ENCODE measurements around the gene COQ8B. TPM values are rescaled to one million over a fixed set of nuclear protein-coding genes. Genes with fewer than 3 reads are reported as not detected.
"Not testable (repeated sequence)": the region's sequence is repeated elsewhere in the genome, so short reads cannot be mapped to it uniquely, and the experiment has no call there.

COQ8B gene
- total RNA-seq, 1 donor from 2014 or later, result 20.9 TPM

DNA sequence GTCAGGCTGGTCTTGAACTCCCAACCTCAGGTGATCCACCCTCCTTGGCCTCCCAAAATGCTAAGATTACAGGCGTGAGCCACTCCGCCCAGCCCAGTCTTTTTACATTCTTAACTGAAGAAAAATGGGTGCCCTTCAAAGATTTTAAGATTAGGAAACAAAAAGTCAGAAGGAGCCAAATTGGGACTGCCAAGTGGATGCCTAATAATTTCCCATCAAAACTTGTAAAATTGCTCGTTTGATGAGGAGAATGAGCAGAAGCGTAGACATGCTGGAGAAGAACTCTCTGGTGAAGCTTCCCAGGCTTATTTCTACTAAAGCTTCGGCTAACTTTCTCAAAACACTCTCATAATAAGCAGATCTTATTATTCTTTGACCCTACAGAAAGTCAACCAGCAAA, 57.6 kb downstream of the COQ8B start:
- TF ChIP-seq, protein P1, sequence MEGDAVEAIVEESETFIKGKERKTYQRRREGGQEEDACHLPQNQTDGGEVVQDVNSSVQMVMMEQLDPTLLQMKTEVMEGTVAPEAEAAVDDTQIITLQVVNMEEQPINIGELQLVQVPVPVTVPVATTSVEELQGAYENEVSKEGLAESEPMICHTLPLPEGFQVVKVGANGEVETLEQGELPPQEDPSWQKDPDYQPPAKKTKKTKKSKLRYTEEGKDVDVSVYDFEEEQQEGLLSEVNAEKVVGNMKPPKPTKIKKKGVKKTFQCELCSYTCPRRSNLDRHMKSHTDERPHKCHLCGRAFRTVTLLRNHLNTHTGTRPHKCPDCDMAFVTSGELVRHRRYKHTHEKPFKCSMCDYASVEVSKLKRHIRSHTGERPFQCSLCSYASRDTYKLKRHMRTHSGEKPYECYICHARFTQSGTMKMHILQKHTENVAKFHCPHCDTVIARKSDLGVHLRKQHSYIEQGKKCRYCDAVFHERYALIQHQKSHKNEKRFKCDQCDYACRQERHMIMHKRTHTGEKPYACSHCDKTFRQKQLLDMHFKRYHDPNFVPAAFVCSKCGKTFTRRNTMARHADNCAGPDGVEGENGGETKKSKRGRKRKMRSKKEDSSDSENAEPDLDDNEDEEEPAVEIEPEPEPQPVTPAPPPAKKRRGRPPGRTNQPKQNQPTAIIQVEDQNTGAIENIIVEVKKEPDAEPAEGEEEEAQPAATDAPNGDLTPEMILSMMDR (conservative IDR thresholded peaks at IDR 0.05; ENCODE audit: low read depth, low read length), result no peak
- H3K4me3 ChIP-seq (ENCODE audit: low read depth, low read length), result no peak overlapping the region
- no peak for DNase-seq (ENCODE audit: low read depth)

DNA sequence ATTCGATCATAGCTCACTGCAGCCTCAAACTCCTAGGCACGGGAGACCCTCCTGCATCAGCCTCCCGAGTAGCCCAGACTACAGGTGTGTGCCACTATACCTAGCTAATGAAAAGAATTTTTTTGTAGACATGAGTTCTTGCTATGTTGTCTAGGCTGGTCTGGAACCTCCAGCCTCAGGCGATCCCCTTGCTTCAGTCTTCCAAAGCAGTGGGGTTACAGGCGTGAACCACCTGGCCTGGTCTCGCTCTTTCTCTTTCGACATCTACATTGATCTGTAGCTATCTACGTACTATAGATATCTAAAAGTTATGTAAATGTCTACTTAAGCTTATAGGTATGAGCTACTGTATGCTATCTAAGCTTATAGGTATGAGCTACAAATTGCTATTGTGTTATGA, 58.7 kb downstream of the COQ8B start:
- TF ChIP-seq, protein P1 (conservative IDR thresholded peaks at IDR 0.05; ENCODE audit: low read depth, low read length), result no peak
- DNase-seq (ENCODE audit: low read depth), result no peak
- no peak overlapping the region for H3K4me3 ChIP-seq (ENCODE audit: low read depth, low read length)

GRCh38 chr19:40655684-40656083, 61.0 kb downstream of the COQ8B start:
- DNase-seq (ENCODE audit: low read depth); H3K4me3 ChIP-seq (ENCODE audit: low read depth, low read length): not testable (repeated sequence)

- DNase-seq (ENCODE audit: low read depth); H3K4me3 ChIP-seq (ENCODE audit: low read depth, low read length): not testable (repeated sequence)
Observed at GRCh38 chr19:40652303-40652702, 64.4 kb downstream of the COQ8B start.

DNA sequence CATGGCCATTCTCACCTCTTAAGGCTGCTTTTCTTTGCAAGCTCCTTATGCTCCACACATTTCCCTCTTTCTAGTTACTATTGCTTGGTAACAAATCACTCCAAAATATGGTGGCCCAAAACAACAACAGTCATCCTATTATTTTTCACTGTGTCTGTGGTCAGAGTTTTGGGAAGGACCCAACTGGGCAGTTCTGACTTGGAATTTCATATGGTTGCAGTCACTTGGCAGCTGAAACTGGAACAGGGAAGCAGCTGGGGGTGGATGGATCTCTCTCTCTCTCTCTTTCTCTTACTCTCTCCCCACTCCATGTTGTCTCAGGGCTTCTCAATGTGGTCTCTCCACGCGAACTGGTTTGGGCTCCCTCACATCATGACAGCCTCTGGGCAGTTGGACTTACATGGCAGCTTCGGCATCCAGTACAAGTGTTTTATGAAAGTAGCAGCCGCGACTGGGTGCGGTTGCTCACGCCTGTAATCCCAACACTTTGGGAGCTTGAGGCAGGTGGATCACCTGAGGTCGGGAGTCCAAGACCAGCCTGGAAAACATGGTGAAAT, 65.9 kb downstream of the COQ8B start:
- DNase-seq (ENCODE audit: low read depth), result no peak
- TF ChIP-seq, protein P1 (conservative IDR thresholded peaks at IDR 0.05; ENCODE audit: low read depth, low read length), result no peak
- no peak overlapping the region for H3K4me3 ChIP-seq (ENCODE audit: low read depth, low read length)

DNA sequence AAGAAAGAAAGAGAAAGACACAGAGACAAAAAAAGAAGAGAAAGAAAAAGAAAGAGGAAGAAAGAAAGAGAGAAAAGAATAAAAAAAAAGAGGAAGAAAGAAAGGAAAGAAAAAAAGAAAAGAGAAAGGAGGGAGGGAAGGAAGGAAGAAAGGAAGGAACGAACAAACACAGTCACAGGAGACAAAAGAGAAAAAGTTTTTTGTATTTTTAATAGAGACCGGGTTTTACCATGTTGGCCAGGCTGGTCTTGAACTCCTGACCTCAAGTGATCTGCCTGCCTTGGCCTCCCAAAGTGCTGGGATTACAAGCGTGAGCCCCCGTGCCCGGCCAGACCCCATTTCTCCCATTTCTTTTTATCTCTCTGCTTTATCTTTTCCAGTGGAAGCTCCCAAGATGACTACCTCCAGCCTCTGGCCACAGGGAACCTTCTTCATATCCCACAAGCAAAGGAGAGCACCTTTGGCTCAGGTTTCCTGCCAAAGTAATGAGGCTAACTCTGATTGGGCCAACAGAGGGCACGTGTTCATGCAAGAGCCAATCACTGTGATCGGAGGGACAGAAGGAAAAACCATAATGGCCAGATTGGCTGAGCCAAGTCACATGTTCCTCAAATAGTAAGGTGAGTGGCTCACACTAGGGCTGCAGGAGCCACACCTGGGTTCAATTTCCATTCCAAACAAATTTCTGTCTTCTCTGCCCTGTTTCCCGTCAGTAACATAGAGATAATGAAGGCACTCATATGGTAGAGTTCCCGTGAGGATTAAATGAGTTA, 66.6 kb downstream of the COQ8B start:
- H3K4me3 ChIP-seq (ENCODE audit: low read depth, low read length); DNase-seq (ENCODE audit: low read depth): not testable (repeated sequence)

DNA sequence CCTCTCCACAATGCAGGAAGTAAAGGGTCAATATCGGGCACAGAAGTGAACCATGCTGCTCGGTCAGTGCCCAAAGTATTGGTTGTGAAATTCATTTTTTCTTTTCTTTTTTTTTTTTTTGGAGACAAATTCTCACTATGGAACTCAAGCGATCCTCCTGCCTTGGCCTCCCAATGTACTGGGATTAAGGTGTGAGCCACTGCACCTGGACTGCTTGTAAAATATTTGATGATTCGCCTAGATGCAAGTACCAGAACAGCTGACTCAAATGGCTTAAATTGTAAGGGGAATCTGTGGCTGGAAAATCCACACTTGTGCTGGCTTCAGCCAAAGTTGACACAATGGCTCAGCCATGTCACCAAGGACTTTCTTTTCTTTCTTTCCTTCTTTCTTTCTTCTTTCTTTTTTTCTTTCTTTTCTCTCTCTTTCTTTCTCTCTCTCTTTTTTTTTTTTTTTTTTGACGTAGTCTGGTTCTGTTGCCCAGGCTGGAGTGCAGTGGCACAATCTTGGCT, 69.9 kb downstream of the COQ8B start:
- TF ChIP-seq, protein P1 (conservative IDR thresholded peaks at IDR 0.05; ENCODE audit: low read depth, low read length), result no peak

GRCh38 chr19:40642757-40643305, 73.9 kb downstream of the COQ8B start:
- TF ChIP-seq, protein P1 (conservative IDR thresholded peaks at IDR 0.05; ENCODE audit: low read depth, low read length), result no peak

More for the DNA sequence above, 69.9 kb downstream of the COQ8B start:
- peak; percentile 1 for DNase-seq (ENCODE audit: low read depth)
- no peak overlapping the region for H3K4me3 ChIP-seq (ENCODE audit: low read depth, low read length)

More at GRCh38 chr19:40642757-40643305, 73.9 kb downstream of the COQ8B start:
- DNase-seq (ENCODE audit: low read depth), result no peak
- no peak overlapping the region for H3K4me3 ChIP-seq (ENCODE audit: low read depth, low read length)
